Measurements from ENCODE around the gene GCG. TPM values are rescaled to one million over a fixed set of nuclear protein-coding genes. Genes with fewer than 3 reads are reported as not detected.

The GCG gene
- total and polyA plus RNA-seq, 2 of the 8 experiments (the other 6 are each of a cell fraction or from before 2014, with no cell fraction given), result not detected

DNA sequence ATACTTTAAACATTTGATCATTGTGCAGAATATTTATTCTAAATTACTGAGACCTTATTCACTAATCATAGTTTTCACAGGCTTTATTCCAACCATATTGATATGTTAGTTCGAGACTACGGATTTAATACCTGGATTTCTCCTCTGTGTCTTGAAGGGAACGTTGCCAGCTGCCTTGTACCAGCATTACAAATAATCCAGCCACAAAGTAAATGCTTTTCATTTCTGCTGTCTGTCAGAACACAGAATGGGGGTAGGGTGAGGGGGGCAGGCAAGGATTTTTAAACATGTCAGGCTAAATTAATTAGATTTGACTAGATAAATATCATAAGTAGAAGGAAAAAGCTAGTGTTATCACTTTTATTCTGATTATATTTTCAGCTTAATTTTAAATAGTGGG is 3.1 kb downstream of the GCG start (continued):
- no peak for TF ChIP-seq CEBPB (IDR thresholded peaks at IDR 0.05; ENCODE audit: low read depth, low read length)
- TF ChIP-seq KDM5A (IDR thresholded peaks at IDR 0.05; ENCODE audit: low read length), result no peak
- no peak for TF ChIP-seq POU5F1 (IDR thresholded peaks at IDR 0.05; ENCODE audit: low read depth, low read length)
- TF ChIP-seq BRCA1 (IDR thresholded peaks at IDR 0.05; ENCODE audit: low read depth, low read length), result no peak
- no peak for TF ChIP-seq HDAC6 (IDR thresholded peaks at IDR 0.05; ENCODE audit: low read depth, low read length)

Measured in H1 (cell line).